ENCODE results near the gene ARSA. TPM values are rescaled to one million over a fixed set of nuclear protein-coding genes. Genes with fewer than 3 reads are reported as not detected.

ARSA gene
- polyA plus RNA-seq, 1 experiment: 36.9 TPM

DNA sequence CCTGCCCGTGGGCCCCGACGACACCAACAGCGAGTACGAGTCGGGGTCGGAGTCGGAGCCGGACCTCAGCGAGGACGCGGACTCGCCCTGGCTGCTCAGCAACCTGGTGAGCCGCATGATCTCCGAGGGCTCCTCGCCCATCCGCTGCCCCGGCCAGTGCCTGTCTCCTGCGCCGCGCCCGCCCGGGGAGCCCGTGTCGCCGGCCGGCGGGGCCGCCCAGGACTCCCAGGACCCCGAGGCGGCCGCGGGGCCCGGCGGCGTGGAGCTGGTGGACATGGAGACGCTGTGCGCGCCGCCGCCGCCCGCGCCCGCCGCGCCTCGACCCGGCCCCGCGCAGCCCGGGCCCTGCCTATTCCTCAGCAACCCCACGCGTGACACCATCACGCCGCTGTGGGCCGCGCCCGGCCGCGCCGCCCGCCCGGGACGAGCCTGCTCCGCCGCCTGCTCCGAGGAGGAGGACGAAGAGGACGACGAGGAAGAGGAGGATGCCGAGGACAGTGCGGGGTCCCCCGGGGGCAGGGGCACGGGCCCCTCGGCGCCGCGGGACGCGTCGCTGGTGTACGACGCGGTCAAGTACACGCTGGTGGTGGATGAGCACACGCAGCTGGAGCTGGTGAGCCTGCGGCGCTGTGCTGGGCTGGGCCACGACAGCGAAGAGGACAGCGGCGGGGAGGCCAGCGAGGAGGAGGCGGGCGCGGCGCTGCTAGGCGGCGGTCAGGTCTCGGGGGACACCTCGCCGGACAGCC, 23.5 kb downstream of the ARSA start:
- TF ChIP-seq, protein P1, sequence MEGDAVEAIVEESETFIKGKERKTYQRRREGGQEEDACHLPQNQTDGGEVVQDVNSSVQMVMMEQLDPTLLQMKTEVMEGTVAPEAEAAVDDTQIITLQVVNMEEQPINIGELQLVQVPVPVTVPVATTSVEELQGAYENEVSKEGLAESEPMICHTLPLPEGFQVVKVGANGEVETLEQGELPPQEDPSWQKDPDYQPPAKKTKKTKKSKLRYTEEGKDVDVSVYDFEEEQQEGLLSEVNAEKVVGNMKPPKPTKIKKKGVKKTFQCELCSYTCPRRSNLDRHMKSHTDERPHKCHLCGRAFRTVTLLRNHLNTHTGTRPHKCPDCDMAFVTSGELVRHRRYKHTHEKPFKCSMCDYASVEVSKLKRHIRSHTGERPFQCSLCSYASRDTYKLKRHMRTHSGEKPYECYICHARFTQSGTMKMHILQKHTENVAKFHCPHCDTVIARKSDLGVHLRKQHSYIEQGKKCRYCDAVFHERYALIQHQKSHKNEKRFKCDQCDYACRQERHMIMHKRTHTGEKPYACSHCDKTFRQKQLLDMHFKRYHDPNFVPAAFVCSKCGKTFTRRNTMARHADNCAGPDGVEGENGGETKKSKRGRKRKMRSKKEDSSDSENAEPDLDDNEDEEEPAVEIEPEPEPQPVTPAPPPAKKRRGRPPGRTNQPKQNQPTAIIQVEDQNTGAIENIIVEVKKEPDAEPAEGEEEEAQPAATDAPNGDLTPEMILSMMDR (IDR thresholded peaks at IDR 0.05; ENCODE audit: insufficient read depth, low read depth, low read length): no peak
- no peaks in the 10 kb centered on the region for H3K36me3 ChIP-seq (ENCODE audit: control insufficient read depth, insufficient read depth, low read length)
- peaks cover 34% of the 10 kb centered on the region for H3K27me3 ChIP-seq (ENCODE audit: control insufficient read depth, insufficient read depth, low read length)
- no peak overlapping the region for H3K4me3 ChIP-seq (ENCODE audit: low read depth, low read length)
- no peak for DNase-seq (ENCODE audit: low read depth)
- ChIA-PET POLR2A (no interaction called here), CTCF (interaction anchor here (0.9 kb wide), 1 partner anchor 10 kb away, joined by 3 read pairs; no protein-coding TSS in a partner anchor)

DNA sequence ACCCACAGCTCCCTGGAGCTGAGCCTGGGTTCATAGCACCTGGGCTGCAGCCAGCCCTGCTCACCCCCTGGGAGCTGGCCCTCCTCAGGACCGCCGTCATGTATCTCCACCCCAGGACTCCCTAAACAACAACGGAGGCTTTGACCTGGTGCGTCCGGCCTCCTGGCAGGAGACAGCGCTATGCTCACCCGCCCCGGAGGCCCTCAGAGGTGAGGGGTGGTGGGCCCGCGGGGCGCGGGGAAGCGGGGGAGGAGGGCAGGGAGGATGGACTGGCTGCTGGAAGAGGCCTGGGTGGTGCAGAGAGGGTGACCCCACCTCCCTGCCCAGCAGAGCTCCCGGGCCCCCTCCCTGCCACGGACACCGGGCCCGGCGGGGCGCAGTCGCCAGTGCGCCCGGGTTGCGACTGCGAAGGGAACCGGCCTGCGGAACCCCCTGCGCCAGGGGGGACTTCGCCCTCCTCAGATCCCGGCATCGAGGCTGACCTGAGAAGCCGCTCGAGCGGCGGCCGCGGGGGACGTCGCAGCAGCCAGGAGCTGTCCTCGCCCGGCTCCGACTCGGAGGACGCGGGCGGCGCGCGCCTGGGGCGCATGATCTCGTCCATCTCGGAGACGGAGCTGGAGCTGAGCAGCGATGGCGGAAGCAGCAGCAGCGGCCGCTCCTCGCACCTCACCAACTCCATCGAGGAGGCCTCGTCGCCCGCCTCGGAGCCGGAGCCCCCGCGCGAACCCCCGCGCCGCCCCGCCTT, 24.3 kb downstream of the ARSA start:
- TF ChIP-seq, protein P1 (IDR thresholded peaks at IDR 0.05; ENCODE audit: insufficient read depth, low read depth, low read length): no peak
- ChIA-PET CTCF (interaction anchor here (0.9 to 1.1 kb wide), 2 partner anchors 11 to 40 kb away, joined by 3 read pairs; no protein-coding TSS in a partner anchor), POLR2A (no interaction called here)
- peaks cover 34% of the 10 kb centered on the region for H3K27me3 ChIP-seq (ENCODE audit: control insufficient read depth, insufficient read depth, low read length)
- DNase-seq (ENCODE audit: low read depth): no peak
- no peaks in the 10 kb centered on the region for H3K36me3 ChIP-seq (ENCODE audit: control insufficient read depth, insufficient read depth, low read length)
- H3K4me3 ChIP-seq (ENCODE audit: low read depth, low read length): no peak overlapping the region

DNA sequence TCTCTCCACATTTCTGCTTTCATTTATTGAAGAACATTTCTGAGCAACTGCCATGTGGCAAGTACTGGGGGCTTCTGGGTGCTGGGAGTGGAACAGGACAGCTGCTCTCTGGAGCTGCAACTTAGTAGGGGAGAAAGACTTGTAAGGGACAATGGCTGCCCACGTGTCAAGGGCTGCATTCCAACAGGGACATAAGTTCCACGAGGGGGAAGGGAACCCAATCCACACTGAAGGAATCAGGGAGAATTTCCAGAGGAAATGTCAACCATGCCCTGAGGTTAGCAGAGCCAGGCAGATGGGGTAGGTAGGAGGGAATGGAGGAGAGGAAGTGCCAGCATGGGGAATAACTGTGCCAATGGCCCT, 25.6 kb downstream of the ARSA start:
- Histone ChIP-seq H3K36me3 (ENCODE audit: control insufficient read depth, insufficient read depth, low read length) (no peaks in the 10 kb centered on the region), H3K4me3 (ENCODE audit: low read depth, low read length) (no peak overlapping the region), H3K27me3 (ENCODE audit: control insufficient read depth, insufficient read depth, low read length) (peaks cover 34% of the 10 kb centered on the region)
- CTCF ChIA-PET: interaction anchor here (0.9 to 1.9 kb wide), 3 partner anchors 10 to 32 kb away, joined by 3 to 10 read pairs (median 5); no protein-coding TSS in a partner anchor
- TF ChIP-seq, protein P1 (IDR thresholded peaks at IDR 0.05; ENCODE audit: insufficient read depth, low read depth, low read length): no peak
- no peak for DNase-seq (ENCODE audit: low read depth)
- POLR2A ChIA-PET: no interaction called here

DNA sequence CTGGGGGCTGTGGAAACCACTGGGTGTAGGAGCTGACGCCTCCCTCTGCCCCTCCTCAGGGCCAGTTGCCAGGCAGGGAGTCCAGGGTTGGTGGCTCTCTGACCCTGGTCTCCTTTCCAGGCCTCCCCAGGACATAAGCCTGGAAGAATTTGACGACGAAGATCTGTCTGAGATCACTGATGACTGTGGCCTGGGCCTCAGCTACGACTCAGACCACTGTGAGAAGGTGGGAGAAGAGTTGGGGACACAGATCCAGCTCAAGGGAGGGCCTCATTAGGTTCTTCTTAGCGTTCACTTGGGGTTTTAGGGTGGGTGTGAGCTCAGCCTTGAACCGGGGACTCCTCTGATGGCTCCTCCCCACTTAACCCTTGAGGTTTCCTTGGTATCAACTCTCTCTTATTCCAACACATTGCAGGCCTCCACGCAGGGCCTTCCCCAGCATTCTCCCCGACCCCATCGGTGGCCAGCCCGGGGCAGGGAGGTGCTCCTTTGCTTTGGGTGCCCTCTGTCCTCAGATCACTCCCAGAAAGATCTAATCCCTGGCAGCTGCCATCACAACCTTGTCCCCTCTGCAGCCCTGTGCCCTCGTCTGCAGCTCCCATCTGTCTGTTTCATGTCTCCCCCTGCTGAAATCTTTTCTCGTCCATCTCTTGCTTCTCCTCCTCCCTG, 26.1 kb downstream of the ARSA start:
- ChIA-PET POLR2A (no interaction called here), CTCF (interaction anchor here (0.9 to 1.9 kb wide), 3 partner anchors 10 to 33 kb away, joined by 3 to 10 read pairs (median 5); no protein-coding TSS in a partner anchor)
- Histone ChIP-seq H3K36me3 (ENCODE audit: control insufficient read depth, insufficient read depth, low read length) (no peaks in the 10 kb centered on the region), H3K4me3 (ENCODE audit: low read depth, low read length) (no peak overlapping the region), H3K27me3 (ENCODE audit: control insufficient read depth, insufficient read depth, low read length) (peaks cover 32% of the 10 kb centered on the region)
- TF ChIP-seq, protein P1 (IDR thresholded peaks at IDR 0.05; ENCODE audit: insufficient read depth, low read depth, low read length): no peak
- no peak for DNase-seq (ENCODE audit: low read depth)
